ENCODE data around the gene ZNF891. TPM values are rescaled to one million over a fixed set of nuclear protein-coding genes. Genes with fewer than 3 reads are reported as not detected.
A peak's percentile ranks its signal among the peaks of the same experiment; 100 is the strongest.

Gene ZNF891
- total and polyA plus RNA-seq, 2 of the 13 experiments (the other 11 are each of a cell fraction or from before 2014, with no cell fraction given): 1.3 to 2.1 TPM

- no peak; the same call in 1 of the 2 replicates for TF ChIP-seq ZNF777 (CRISPR knock-in tag; IDR thresholded peaks at IDR 0.05)
- 0 out of 2 replicates have a peak, but pooled peaks have one; percentile 14 for TF ChIP-seq HNF1A (IDR thresholded peaks at IDR 0.05; ENCODE audit: low read depth)
- TF ChIP-seq HNF1A (CRISPR knock-in tag; IDR thresholded peaks at IDR 0.05; ENCODE audit: borderline replicate concordance): peak; percentile 56; the same call in 1 of the 2 replicates
- TF ChIP-seq ZNF607 (CRISPR knock-in tag; IDR thresholded peaks at IDR 0.05; ENCODE audit: borderline replicate concordance): no peak; the same call in 1 of the 2 replicates
- TF ChIP-seq PREB (CRISPR knock-in tag; IDR thresholded peaks at IDR 0.05): no peak
- no peak for TF ChIP-seq BRF2 (CRISPR knock-in tag; IDR thresholded peaks at IDR 0.05)
- TF ChIP-seq TCF7L2 (IDR thresholded peaks at IDR 0.05; ENCODE audit: low read depth, low read length): no peak
- no peak for TF ChIP-seq ZNF781 (CRISPR knock-in tag; IDR thresholded peaks at IDR 0.05; ENCODE audit: borderline replicate concordance, not compliant biosample characterization)
- peak; percentile 3; the same call in 1 of the 2 replicates for TF ChIP-seq AHDC1 (CRISPR knock-in tag; IDR thresholded peaks at IDR 0.05; ENCODE audit: borderline replicate concordance)
- TF ChIP-seq ZNF160 (CRISPR knock-in tag; IDR thresholded peaks at IDR 0.05): no peak
- no peak; the same call in 1 of the 2 replicates for TF ChIP-seq ZNF24 (IDR thresholded peaks at IDR 0.05)
- no peak for TF ChIP-seq ZNF503 (CRISPR knock-in tag; IDR thresholded peaks at IDR 0.05)
- peak; percentile 76; the same call in 1 of the 2 replicates for TF ChIP-seq ZNF30 (CRISPR knock-in tag; IDR thresholded peaks at IDR 0.05)
- peak; percentile 82 for TF ChIP-seq GABPB1 (CRISPR knock-in tag; IDR thresholded peaks at IDR 0.05)
These were observed 49.5 kb downstream of the ZNF891 start, which contains the start of gene ZNF140 (continued) for GRCh38 chr12:133080368-133081158.

Data from HepG2 (cell line).